Astrocyte (in vitro differentiated cells and primary cell): ENCODE results near the gene VEZT. TPM values are rescaled to one million over a fixed set of nuclear protein-coding genes. Genes with fewer than 3 reads are reported as not detected.
A peak's percentile ranks its signal among the peaks of the same experiment; 100 is the strongest.

ENCODE experiments used
- DNase-seq: peaks from one replicate; pipeline ENCODE4 v3.0.0-alpha.2; 2010; ENCODE audit warnings: low read depth
- FAIRE-seq: peaks from 2 replicates; lab custom pipeline; 2011; peaks lifted over from hg19 to GRCh38; lab: Jason Lieb, UNC
- H2AFZ ChIP-seq: 2 replicates; pipeline ENCODE4 v1.6.0; 2012; ENCODE audit warnings: low read depth, low read length, inconsistent platforms
- H3K27ac ChIP-seq: 2 replicates; pipeline ENCODE4 v1.5.1; 2011; ENCODE audit warnings: low read depth, low read length, inconsistent platforms
- H3K27me3 ChIP-seq: 2 replicates; pipeline ENCODE4 v1.6.0; 2011; ENCODE audit warnings: low read length, inconsistent platforms; ENCODE audit not compliant: insufficient read depth
- H3K36me3 ChIP-seq: 2 replicates; pipeline ENCODE4 v1.5.1; 2011; ENCODE audit warnings: low read length, inconsistent platforms; ENCODE audit not compliant: insufficient read depth
- H3K4me1 ChIP-seq: 2 replicates; pipeline ENCODE4 v1.5.1; 2011; ENCODE audit warnings: low read length, inconsistent platforms; ENCODE audit not compliant: insufficient read depth
- H3K4me2 ChIP-seq: 2 replicates; pipeline ENCODE4 v1.6.0; 2012; ENCODE audit warnings: low read length, inconsistent platforms
- H3K4me3 ChIP-seq: 2 replicates; pipeline ENCODE4 v1.5.1; 2011; ENCODE audit warnings: low read depth, mild to moderate bottlenecking, low read length, inconsistent platforms; ENCODE audit not compliant: insufficient read depth
- H3K79me2 ChIP-seq: 2 replicates; pipeline ENCODE4 v1.6.0; 2012; ENCODE audit warnings: mild to moderate bottlenecking, low read length, inconsistent platforms; ENCODE audit not compliant: insufficient read depth
- H3K9ac ChIP-seq: 2 replicates; pipeline ENCODE4 v1.6.0; 2012; ENCODE audit warnings: mild to moderate bottlenecking, low read length, inconsistent platforms
- H3K9me3 ChIP-seq: 2 replicates; pipeline ENCODE4 v1.5.1; 2012; ENCODE audit warnings: low read depth, mild to moderate bottlenecking, low read length, inconsistent platforms; ENCODE audit not compliant: insufficient read depth
- H4K20me1 ChIP-seq: 2 replicates; pipeline ENCODE4 v1.6.0; 2012; ENCODE audit warnings: low read length, inconsistent platforms; ENCODE audit not compliant: insufficient read depth
- H3K27ac Mint-ChIP-seq: one replicate; pipeline ENCODE4 v1.8.0; 2021; ENCODE audit warnings: mild to moderate bottlenecking, mixed read lengths; ENCODE audit not compliant: unreplicated experiment
- H3K27me3 Mint-ChIP-seq: one replicate; pipeline ENCODE4 v1.8.0; 2021; ENCODE audit warnings: low read depth, mixed read lengths; ENCODE audit not compliant: unreplicated experiment
- H3K36me3 Mint-ChIP-seq: one replicate; pipeline ENCODE4 v1.8.0; 2021; ENCODE audit warnings: low read depth, mixed read lengths; ENCODE audit not compliant: unreplicated experiment
- H3K4me1 Mint-ChIP-seq: one replicate; pipeline ENCODE4 v1.8.0; 2021; ENCODE audit warnings: low read depth, mixed read lengths; ENCODE audit not compliant: unreplicated experiment
- H3K4me3 Mint-ChIP-seq: one replicate; pipeline ENCODE4 v1.8.0; 2021; ENCODE audit warnings: mild to moderate bottlenecking, moderate library complexity, mixed read lengths; ENCODE audit not compliant: unreplicated experiment
- H3K9me3 Mint-ChIP-seq: one replicate; pipeline ENCODE4 v1.8.0; 2021; ENCODE audit warnings: mild to moderate bottlenecking, mixed read lengths; ENCODE audit not compliant: unreplicated experiment
- EZH2 ChIP-seq: IDR thresholded peaks from 2 replicates; pipeline ENCODE4 v1.6.1; 2012; ENCODE audit warnings: mild to moderate bottlenecking, low read length, inconsistent platforms; ENCODE audit not compliant: insufficient read depth
- total RNA-seq: library from RNA; stranded (reverse); gene quantifications from 2 replicates; pipeline ENCODE4 v1.2.1, GENCODE V29; 2021
- TF ChIP-seq, protein P1 (sequence below): IDR thresholded peaks from 2 replicates; pipeline ENCODE4 v1.5.1; 2011; ENCODE audit warnings: low read depth, mild to moderate bottlenecking, inconsistent platforms, low read length, moderate library complexity; ENCODE audit not compliant: insufficient read depth

The VEZT gene
- total RNA-seq, 1 donor from 2014 or later = 106 TPM

- no peaks in the 10 kb centered on the region for H4K20me1 ChIP-seq
- H3K27ac ChIP-seq = peak overlapping the region; percentile 57
- H3K4me2 ChIP-seq = peak overlapping the region; percentile 66
- no peak for TF ChIP-seq EZH2
- TF ChIP-seq, protein P1, sequence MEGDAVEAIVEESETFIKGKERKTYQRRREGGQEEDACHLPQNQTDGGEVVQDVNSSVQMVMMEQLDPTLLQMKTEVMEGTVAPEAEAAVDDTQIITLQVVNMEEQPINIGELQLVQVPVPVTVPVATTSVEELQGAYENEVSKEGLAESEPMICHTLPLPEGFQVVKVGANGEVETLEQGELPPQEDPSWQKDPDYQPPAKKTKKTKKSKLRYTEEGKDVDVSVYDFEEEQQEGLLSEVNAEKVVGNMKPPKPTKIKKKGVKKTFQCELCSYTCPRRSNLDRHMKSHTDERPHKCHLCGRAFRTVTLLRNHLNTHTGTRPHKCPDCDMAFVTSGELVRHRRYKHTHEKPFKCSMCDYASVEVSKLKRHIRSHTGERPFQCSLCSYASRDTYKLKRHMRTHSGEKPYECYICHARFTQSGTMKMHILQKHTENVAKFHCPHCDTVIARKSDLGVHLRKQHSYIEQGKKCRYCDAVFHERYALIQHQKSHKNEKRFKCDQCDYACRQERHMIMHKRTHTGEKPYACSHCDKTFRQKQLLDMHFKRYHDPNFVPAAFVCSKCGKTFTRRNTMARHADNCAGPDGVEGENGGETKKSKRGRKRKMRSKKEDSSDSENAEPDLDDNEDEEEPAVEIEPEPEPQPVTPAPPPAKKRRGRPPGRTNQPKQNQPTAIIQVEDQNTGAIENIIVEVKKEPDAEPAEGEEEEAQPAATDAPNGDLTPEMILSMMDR = no peak
- H3K36me3 ChIP-seq = no peaks in the 10 kb centered on the region
- peaks cover 42% of the 10 kb centered on the region for H3K4me1 ChIP-seq
- no peaks in the 10 kb centered on the region for H3K27me3 ChIP-seq
- peaks cover 62% of the 10 kb centered on the region for H3K4me1 Mint-ChIP-seq
- H3K9ac ChIP-seq = peak overlapping the region; percentile 12
- DNase-seq (peak; percentile 56), FAIRE-seq (no peak)
- no peak overlapping the region for H3K4me3 ChIP-seq
- no peaks in the 10 kb centered on the region for H3K27me3 Mint-ChIP-seq
- peaks cover 51% of the 10 kb centered on the region for H3K79me2 ChIP-seq
- H3K4me3 Mint-ChIP-seq = peak overlapping the region; percentile 45
- H3K36me3 Mint-ChIP-seq = no peaks in the 10 kb centered on the region
- H3K9me3 ChIP-seq = no peaks in the 10 kb centered on the region
- H3K9me3 Mint-ChIP-seq = no peaks in the 10 kb centered on the region
- peak overlapping the region; percentile 95 for H3K27ac Mint-ChIP-seq
- no peak overlapping the region for H2AFZ ChIP-seq
These were observed 16.4 kb upstream of the VEZT start for GRCh38 chr12:95201056-95201670.

DNA sequence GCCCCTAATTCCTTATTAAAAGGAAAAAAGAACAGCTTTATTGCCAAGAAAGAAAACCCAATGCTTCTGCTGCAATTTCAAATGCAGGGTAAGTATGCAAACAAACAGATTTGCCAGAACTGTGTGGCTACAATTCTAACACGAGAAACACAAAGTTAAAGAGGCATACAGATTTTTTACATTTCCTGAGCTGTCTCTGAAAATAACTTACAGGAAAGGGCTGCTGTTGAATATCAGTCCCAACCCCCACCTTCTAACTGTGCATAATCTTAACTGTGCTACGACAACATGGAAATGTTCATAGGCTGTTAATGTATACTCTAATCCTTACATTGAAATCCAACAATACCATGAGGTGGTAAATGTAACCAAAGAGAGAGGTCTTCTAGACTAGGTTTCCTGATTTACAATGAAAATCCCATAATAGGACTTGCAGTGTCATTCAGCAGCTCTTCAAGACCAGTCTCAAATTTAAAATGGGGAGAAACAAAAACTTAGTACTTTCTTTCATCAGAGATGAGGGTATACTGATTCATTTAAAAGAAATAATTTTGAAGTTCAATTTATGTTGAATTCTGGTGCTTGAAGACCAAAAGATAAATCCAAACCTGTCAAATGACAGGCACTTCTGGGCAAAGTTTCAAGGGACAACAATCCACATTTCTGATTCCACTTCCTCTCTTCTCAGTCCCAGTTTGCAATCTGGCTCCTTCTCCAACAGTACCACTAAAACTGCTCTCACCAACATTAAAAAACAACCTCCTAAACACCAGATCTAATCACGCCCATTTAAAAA is 14.7 kb upstream of the VEZT start:
- Mint-ChIP-seq H3K4me3 (peak overlapping the region; percentile 9), H3K36me3 (peaks cover 1% of the 10 kb centered on the region), H3K27ac (peak overlapping the region; percentile 75), H3K4me1 (peaks cover 63% of the 10 kb centered on the region), H3K9me3 (no peaks in the 10 kb centered on the region), H3K27me3 (no peaks in the 10 kb centered on the region)
- Histone ChIP-seq H3K4me2 (peak overlapping the region; percentile 27), H3K9ac (no peak overlapping the region), H3K9me3 (no peaks in the 10 kb centered on the region), H3K27ac (peak overlapping the region; percentile 95), H3K4me3 (no peak overlapping the region), H3K27me3 (no peaks in the 10 kb centered on the region), H2AFZ (no peak overlapping the region), H3K36me3 (no peaks in the 10 kb centered on the region), H4K20me1 (no peaks in the 10 kb centered on the region), H3K4me1 (peaks cover 42% of the 10 kb centered on the region), H3K79me2 (peaks cover 59% of the 10 kb centered on the region)
- no peak for DNase-seq
- TF ChIP-seq, protein P1 = no peak
- TF ChIP-seq EZH2 = no peak
- no peak for FAIRE-seq
